Frontal cortex (tissue), 4 donors: Measurements from ENCODE around the gene APBA3. TPM values are rescaled to one million over a fixed set of nuclear protein-coding genes. Genes with fewer than 3 reads are reported as not detected.

ENCODE experiments used
- DNase-seq, 2 donors: peaks; one replicate each; pipeline ENCODE4 v3.0.0; 2012; ENCODE audit warnings: low spot score in 2 of 2
- FAIRE-seq: peaks from 2 replicates; lab custom pipeline; 2012; peaks lifted over from hg19 to GRCh38; lab: Jason Lieb, UNC
- small RNA-seq: library from RNA; depleted of rRNA; stranded (forward); fragments of <200 nt; gene quantifications from one replicate; pipeline ENCODE3, GENCODE V24; 2014
- total RNA-seq: library from RNA; depleted of rRNA; stranded (reverse); fragments of >200 nt; gene quantifications from one replicate; pipeline ENCODE4 v1.2.3, GENCODE V29; 2014
- donor health status: control.
- donor health status: control.
- donor health status: control.

APBA3 gene
- total RNA-seq, 1 donor from 2014 or later = 12.6 TPM

DNA sequence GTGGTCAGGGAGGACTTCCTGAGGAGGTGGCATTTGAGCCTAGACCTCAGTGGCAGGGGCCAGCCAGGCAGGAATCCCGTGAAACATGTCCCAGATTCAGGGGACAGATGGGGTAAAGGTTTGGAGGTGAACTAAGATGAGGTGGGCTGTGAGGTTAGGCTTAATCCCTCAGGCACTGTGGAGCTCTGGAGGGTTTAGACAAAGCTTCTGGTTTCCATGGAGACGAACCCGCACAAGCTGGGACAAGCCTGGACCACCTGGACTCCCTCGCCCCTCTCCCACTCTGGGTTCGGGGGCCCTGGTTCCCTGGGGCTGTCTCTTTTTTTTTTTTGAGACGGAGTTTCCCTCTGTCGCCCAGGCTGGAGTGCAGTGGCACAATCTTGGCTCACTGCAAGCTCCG, 37.6 kb downstream of the APBA3 start:
- DNase-seq (no peak), FAIRE-seq (no peak)

DNA sequence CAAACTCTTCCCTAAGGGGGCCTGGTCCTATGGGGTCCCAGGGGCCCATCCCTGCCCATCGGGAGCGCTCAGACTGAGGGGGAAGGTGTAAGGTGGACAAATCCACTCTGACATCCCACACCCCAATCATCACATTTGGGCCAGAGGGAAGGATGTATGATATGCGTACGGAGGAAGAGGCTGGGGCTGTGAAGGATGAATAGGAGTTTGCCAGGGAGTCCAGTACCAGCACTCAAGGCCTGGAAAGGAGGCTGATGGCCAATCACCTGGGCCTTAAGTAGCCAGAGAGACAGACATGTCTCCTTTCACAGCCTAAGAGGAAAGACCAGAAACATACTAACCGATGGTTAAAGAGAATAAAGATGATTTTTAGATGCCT, 38.4 kb downstream of the APBA3 start:
- no peak for DNase-seq
- FAIRE-seq = no peak

DNA sequence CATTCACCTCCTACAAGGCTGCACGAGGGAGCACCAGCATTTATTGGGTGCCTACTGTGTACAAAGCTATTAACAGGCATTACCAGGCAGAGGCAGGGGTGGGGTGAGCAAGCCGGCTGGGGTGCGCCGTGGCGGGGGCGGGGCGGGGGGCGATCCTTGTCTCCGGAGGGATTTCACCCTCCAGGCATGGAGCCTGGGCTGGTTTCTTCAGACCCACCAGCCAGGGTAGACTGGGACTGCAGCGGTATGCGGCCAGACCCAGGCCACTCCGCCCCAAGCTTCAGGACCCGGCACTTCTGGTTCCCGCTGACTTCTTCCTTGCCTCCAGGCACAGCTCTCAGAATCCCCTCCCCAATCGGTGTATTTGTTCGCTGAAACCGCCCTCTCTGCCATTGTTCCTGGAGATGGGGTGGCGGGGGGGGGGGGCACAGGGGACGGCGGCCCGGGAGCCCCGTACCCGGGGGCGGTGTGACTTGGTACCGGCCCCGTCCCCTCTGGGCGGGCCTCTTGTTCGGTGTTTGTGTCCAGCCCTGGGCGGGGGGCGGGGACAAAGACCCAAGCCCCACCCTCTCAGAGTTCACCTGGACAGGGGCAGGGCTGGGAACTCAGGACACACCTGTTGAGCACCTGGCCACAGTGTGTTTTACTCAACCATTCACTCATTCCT, 38.9 kb downstream of the APBA3 start:
- no peak for DNase-seq
- no peak for FAIRE-seq

DNA sequence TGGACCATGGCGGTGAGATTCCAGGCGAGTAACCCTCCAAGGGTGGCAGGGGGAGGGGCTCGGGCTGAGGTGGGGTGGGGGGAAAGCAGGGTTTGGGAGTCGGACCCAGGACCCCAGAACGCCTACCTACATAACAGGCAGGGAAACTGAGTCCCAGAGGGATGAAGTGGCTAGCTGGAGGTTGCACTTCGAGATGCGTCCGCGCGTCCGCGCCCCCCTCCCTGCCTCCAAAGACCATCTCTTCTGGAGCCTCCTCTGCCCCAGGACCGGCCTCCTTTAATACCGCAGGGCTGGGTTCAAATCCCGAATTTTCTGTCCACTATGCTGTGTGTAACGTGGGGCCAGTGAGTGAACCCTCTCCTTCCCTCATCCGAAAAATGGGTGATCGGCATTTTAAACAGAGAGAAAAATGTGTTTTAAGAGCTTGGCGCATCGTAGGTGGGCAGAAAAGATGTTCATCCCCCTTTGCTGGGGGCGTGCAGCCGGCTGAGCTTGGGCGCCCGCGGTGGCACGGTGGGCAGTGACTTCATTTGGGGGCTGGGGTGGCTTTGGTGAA, 39.5 kb downstream of the APBA3 start:
- DNase-seq (no peak), FAIRE-seq (no peak)

DNA sequence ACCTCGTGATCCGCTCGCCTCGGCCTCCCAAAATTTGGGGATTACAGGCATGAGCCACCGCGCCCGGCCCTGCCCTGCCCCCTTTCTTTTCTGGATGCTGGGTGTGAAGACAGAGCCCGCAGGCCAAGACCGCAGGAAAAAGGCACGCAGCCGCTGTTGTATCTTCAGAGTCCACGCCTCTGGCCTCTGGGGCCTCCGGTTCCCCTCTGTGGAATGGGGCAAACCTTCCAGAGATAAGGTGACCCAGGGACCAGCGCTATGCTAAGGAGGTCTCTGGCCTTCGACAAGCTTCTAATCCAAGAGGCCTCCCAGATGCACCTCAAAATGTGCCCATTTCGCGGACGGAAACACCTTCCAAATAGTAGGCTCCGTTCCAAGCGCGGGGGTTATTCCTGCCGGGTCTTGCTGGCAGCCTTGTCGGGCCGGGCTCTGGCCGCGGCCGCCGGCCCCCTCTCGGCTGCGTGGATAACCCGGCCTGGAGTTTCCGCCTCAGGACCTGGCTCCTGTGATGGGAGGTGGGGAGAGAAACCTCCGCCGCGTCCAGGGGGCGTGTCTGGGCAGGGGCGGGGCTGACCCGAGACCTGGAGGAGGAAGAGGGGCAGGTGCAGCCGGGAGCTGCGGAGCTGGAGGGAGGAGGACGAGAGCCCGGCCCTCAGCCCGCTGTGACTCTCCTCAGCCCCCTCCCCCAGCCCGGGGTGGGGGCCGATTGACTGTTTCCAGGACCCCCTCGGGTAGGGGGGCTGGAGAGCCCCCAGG, 40.2 kb downstream of the APBA3 start:
- FAIRE-seq (no peak), DNase-seq (peak; percentile 84 to 91)

DNA sequence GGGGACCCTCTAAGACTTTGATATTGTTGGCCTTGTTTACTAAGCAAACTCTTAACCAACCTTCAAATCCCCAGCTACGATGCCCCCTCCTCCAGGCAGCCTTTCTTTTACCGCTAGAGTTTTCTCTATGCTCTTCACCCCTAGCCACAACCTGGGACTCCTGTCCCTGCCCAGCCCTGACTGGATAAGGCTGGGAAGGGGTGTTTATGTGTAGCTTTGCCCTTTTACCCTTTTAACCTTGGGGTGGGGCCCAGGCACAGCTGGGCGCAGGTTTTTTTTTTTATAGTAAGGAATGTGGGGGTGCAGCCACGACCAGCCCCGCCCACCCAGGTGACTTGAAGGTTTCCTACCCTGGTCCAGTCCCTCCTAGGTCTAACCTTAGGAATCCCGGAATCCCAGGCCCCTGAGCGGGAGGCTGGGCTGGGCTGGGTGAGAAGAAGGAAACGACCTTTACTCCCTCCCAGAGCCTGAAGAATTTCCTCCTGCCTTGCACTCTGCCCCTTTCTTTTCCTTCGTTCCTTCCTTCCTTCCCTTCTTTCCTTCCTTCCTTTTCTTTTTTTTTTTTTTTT, 41.1 kb downstream of the APBA3 start:
- FAIRE-seq (no peak), DNase-seq (no peak)

DNA sequence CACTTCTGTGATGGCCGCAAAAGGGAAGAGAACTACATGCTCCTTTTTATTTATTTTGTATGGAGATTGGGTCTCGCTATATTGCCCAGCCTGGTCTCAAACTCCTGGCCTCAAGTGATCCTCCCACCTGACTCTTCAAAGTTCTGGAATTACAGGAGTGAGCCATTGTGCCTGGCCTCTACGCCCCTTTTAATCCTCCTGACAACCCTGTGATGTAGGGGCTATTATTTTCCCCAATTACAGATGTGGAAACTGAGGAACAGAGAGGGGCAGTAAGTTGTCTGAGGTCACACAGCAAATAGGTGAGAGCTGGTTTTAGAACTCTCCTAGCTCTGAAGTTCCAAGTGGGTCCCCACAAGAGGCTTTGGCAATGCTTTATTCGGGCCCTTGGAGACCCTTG, 41.6 kb downstream of the APBA3 start:
- FAIRE-seq (no peak), DNase-seq (no peak)

DNA sequence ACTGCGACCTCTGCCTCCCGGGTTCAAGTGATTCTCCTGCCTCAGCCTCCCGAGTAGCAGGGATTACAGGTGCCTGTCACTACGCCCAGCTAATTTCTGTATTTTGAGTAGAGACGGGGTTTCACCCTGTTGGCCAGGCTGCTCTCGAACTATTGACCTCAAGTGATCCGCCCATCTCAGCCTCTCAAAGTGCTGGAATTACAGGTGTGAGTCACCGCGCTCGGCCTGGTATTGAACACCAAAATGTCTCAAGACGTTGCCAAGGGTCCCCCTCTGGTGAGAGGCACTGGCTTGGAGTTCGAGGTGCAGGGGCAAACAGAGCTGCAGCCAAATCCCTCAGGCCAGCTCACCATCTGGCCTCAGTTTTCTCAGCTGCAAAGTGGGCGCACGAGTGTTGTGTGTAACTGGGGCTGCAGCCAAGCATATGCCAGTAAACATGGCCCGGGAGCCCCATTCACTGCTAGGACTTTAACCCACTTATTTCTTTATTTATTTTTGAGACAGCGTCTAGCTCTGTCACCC, 45.3 kb downstream of the APBA3 start:
- no peak for DNase-seq
- no peak for FAIRE-seq

DNA sequence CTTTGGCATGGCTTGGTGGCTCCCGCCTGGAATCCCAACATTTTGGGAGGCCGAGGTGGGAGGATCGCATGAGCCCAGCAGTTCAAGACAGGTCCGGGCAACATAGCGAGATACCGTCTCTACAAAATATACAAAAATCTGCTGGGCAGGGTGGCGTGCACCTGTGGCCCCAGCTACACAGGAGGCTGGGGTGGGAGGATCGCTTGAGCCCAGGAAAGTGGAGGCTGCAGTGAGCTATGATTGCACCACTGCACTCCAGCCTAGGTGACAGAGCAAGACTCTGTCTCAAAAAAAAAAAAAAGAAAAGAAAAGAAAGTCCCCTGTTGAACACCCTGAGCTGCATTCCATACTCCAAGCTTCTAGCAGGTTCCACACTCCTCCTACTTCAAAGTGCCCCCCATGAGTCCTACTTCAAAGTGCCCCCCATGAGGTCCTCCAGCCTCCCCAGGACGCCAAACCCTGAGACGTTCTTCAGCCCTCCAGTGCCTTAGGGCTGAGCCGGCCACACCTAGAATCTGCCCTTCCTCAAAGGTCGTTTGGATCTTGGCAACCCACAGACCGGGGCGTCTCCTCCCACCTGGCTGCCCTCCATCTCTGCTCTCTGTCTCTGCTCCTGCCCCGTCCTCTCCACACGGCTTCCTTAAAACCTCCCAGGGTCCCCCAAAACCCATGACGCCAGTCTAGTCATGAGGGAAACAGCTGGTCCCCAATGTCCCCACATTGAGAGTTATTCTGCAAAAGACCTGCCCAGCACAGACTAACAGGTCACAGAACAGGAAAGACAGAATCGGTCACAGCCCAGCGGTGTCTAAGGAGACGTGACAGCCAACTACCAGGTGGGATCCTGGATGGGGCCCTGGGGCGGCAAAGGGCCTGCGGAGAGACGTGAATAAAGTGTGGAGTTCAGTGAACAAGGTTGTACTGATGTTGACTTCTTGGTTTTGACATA, 48.6 kb downstream of the APBA3 start:
- no peak for DNase-seq
- FAIRE-seq = no peak

DNA sequence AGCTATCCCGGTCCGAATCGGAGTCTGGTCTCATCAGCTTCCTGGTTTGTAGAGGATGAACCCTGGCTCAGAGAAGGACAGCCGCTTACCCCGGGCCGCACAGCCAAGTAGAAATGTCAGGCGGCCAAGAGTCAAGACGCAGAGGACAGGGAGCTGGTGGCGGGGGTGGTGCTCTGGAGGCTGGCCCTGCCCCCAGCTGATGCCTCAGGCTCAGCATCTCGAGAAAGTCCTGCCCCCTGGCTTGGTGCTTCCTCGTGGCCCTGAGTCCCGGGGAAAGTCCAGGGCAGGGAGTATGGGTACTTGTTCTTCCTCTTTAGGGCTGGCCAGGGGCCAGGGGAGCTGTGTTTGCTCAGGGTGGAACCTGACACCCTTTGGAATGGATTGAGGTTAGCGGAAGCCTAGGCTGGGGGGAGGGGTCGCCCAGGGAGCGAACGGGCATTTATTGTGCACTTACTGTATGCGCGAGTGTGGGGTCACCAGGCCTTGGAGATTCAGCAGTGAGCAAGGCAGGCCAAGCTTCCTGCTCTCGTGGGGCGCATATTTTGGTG, 51.2 kb downstream of the APBA3 start:
- FAIRE-seq (no peak), DNase-seq (no peak)

DNA sequence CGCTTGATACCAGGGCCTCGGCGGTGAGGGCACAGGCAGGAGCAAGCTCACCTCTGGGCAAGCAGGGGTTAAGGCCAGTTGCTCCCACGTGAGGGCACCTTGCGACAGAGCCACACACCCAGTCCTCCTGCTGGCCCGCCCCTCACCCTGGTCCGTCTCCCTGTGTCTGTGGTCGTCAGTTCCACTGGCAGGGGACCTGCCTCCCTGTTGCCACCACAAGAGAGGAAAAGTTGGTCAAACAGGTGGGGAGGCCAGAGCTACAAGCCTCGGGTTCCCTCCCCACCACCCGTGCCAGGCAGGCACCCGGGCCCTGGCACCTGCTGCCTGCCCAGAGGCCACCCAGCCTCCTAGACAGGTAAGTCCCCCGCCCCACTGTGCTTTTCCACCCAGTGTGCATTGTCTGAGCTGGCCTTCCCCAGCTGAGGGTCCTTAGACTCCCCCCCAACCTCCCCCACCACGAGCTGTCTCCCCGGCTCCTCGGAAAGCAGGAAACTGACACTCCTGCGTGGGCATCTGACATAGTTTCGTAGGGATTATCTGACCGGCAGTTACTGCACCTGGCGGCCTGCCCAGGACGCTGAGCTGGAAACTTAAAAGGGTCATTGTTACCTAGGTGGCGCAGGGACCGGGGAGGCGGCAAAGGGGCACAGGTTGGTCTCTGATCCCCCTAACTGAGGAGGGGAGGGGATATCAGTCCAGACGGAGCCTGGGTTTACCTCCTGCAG, 53.1 kb downstream of the APBA3 start, which contains the start of gene TJP3:
Gene TJP3, plus strand, starts transcription at position 178 of the 725 bp plus-strand sequence. CDS start 20,049 bp downstream, outside the sequence.
- DNase-seq (no peak), FAIRE-seq (no peak)

DNA sequence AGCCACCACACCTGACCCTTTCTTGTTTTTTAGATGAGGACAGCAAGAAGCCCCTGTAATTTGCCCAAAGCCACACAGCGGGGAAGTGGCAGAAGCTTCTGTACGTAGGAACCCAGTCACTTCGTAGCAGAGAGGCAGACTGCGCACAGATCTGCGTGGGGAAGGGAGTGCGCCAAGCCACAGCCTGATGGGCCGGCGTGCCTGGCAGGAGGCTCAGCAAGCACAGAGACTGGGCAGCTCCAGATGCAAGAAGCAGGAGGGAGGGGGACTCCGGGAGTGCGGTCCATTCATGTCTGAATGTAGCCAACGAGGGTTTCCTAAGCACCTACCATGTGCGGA, 53.7 kb downstream of the APBA3 start:
- DNase-seq = no peak
- no peak for FAIRE-seq

DNA sequence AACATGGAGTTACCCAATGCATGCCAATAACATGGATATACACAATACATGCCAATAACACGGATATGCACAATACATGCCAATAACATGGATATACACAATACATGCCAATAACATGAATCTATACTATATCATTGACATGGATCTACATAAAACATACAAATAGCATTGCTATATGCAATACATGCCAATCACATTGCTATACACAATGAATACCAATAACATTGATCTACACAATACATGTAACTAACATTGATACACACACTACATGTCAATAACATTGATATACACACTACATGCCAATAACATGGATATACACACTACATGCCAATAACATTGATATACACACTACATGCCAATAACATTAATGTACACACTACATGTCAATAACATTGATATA, 60.3 kb downstream of the APBA3 start:
- FAIRE-seq (no peak), DNase-seq (no peak)

Small RNAs within 50 kb of the gene (small RNA-seq; reads per million reads assigned to genes)
- gene AC005777.1 = not detected

Other genes starting within 250 kb of the APBA3 start
- 0.41 TPM for gene TEKTIP1, start 222.5 kb downstream of the APBA3 start, total RNA-seq
- 35.9 TPM for gene MFSD12, start 204.1 kb downstream of the APBA3 start, total RNA-seq
- gene HMG20B, start 188.7 kb downstream of the APBA3 start, total RNA-seq = 13.9 TPM
- gene GIPC3, start 176.2 kb downstream of the APBA3 start, total RNA-seq = under 0.01 TPM
- 0.41 TPM for gene TBXA2R, start 154.8 kb downstream of the APBA3 start, total RNA-seq
- 21.6 TPM for gene CACTIN, start 134.9 kb downstream of the APBA3 start, total RNA-seq
- 15.1 TPM for gene PIP5K1C, start 61.2 kb downstream of the APBA3 start, total RNA-seq
- not detected for gene TJP3, start 53.3 kb downstream of the APBA3 start, total RNA-seq
- gene MRPL54, start 990 bp upstream of the APBA3 start, total RNA-seq = 21.6 TPM
- under 0.01 TPM for gene RAX2, start 10.5 kb upstream of the APBA3 start, total RNA-seq
- gene MATK, start 24.7 kb upstream of the APBA3 start, total RNA-seq = 15.5 TPM
- 4.1 TPM for gene ZFR2, start 107.3 kb upstream of the APBA3 start, total RNA-seq
- 86.0 TPM for gene ATCAY, start 119.0 kb upstream of the APBA3 start, total RNA-seq
- not detected for gene NMRK2, start 171.4 kb upstream of the APBA3 start, total RNA-seq
- gene DAPK3, start 209.4 kb upstream of the APBA3 start, total RNA-seq = 53.4 TPM
- gene EEF2, start 223.8 kb upstream of the APBA3 start, total RNA-seq = 2,434 TPM
- gene PIAS4, start 246.0 kb upstream of the APBA3 start, total RNA-seq = 22.0 TPM